ENCODE results near the gene CNPPD1. TPM values are rescaled to one million over a fixed set of nuclear protein-coding genes. Genes with fewer than 3 reads are reported as not detected.

CNPPD1 gene
- 56.6 and 58.5 TPM in 2 replicates for total RNA-seq

GRCh38 chr2:219176818-219177551 lies at the start of gene CNPPD1:
Gene CNPPD1 (minus strand): TSS chr2:219176925. CDS start chr2:219176828, 97 bp downstream.
- H3K27ac Mint-ChIP-seq, result peak within 1 kb of the TSS; percentile 98
- intact Hi-C loops (cut with micrococcal nuclease), result loop anchor here (1.0 to 10.0 kb wide), 12 partner anchors 17 to 780 kb away; partner anchors contain the start of genes ABCB6, CHPF, CTDSP1 and DNAJB2
- H3K4me1 Mint-ChIP-seq (ENCODE audit: low read depth), result peaks cover 38% of the 10 kb centered on the region
- DNase-seq (ENCODE audit: low spot score), result peak; percentile 87
- peaks cover 49% of the 10 kb centered on the region for H3K36me3 Mint-ChIP-seq (ENCODE audit: low read depth)
- H3K9me3 Mint-ChIP-seq, result no peaks in the 10 kb centered on the region
- H3K27me3 Mint-ChIP-seq (ENCODE audit: low read depth), result no peaks in the 10 kb centered on the region
- H3K4me3 Mint-ChIP-seq (ENCODE audit: low read depth), result peak within 1 kb of the TSS; percentile 91

DNA sequence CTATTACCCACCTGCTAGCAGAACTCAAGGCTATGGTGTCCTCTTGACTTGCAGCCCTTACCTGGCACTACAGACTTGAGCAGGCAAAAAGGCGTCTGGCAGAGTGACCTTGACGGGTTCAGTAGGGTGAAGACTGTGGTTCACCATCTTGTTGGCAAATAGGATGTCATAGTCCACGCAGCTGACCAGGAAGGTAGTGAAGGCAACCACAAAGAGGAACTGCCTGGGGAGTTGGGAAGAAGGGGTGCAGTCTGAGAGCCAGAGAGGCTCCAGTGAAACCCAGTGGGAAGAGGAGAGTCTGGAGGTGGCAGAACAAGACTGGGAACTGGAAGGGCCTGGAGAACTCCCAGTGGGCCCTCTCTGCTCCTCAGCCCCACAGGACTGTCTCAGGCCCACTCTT lies 48.6 kb upstream of the CNPPD1 start:
- no peaks in the 10 kb centered on the region for H3K27me3 Mint-ChIP-seq (ENCODE audit: low read depth)
- peaks cover 16% of the 10 kb centered on the region for H3K4me1 Mint-ChIP-seq (ENCODE audit: low read depth)
- DNase-seq (ENCODE audit: low spot score), result no peak
- peaks cover 63% of the 10 kb centered on the region for H3K36me3 Mint-ChIP-seq (ENCODE audit: low read depth)
- intact Hi-C loops (cut with micrococcal nuclease), result no loop called here
- H3K27ac Mint-ChIP-seq, result no peak overlapping the region
- H3K4me3 Mint-ChIP-seq (ENCODE audit: low read depth), result no peak overlapping the region
- H3K9me3 Mint-ChIP-seq, result no peaks in the 10 kb centered on the region

GRCh38 chr2:219223831-219224610 lies 47.3 kb upstream of the CNPPD1 start:
- no peak for DNase-seq (ENCODE audit: low spot score)
- H3K4me3 Mint-ChIP-seq (ENCODE audit: low read depth), result no peak overlapping the region
- intact Hi-C loops (cut with micrococcal nuclease), result no loop called here
- no peak overlapping the region for H3K27ac Mint-ChIP-seq
- no peaks in the 10 kb centered on the region for H3K27me3 Mint-ChIP-seq (ENCODE audit: low read depth)
- H3K36me3 Mint-ChIP-seq (ENCODE audit: low read depth), result peaks cover 68% of the 10 kb centered on the region
- H3K9me3 Mint-ChIP-seq, result no peaks in the 10 kb centered on the region
- H3K4me1 Mint-ChIP-seq (ENCODE audit: low read depth), result peaks cover 18% of the 10 kb centered on the region

DNA sequence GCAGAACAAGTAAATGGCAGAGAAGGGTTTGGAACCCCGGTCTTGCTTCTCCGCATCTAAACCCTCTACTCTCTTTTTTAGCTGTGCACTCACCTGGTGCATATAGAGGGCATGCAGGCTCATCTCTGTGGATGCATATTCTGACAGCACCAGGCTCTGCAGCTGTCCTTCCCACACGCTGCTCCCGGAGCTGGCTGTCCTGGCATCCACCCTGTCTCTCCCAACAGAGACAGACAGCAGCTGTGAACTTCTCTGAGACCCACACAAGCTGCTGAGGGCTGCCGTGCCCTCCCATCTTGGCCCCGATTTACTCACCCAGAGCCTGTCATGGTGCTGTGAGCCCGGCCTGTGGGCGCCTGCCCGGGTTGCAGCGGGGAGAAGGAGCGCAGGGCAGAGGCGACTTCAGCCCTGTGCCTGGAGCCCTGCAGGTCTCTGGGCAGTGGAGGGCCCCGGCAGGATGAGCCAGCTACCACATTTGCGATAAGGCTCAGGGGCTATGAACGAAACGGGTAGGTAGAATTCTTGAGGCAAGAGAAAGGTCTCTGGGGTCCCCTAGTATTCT lies 45.3 kb upstream of the CNPPD1 start:
- H3K9me3 Mint-ChIP-seq, result no peaks in the 10 kb centered on the region
- no peak for DNase-seq (ENCODE audit: low spot score)
- H3K27ac Mint-ChIP-seq, result no peak overlapping the region
- H3K4me3 Mint-ChIP-seq (ENCODE audit: low read depth), result no peak overlapping the region
- H3K36me3 Mint-ChIP-seq (ENCODE audit: low read depth), result peaks cover 65% of the 10 kb centered on the region
- intact Hi-C loops (cut with micrococcal nuclease), result no loop called here
- no peaks in the 10 kb centered on the region for H3K27me3 Mint-ChIP-seq (ENCODE audit: low read depth)
- H3K4me1 Mint-ChIP-seq (ENCODE audit: low read depth), result peaks cover 17% of the 10 kb centered on the region

DNA sequence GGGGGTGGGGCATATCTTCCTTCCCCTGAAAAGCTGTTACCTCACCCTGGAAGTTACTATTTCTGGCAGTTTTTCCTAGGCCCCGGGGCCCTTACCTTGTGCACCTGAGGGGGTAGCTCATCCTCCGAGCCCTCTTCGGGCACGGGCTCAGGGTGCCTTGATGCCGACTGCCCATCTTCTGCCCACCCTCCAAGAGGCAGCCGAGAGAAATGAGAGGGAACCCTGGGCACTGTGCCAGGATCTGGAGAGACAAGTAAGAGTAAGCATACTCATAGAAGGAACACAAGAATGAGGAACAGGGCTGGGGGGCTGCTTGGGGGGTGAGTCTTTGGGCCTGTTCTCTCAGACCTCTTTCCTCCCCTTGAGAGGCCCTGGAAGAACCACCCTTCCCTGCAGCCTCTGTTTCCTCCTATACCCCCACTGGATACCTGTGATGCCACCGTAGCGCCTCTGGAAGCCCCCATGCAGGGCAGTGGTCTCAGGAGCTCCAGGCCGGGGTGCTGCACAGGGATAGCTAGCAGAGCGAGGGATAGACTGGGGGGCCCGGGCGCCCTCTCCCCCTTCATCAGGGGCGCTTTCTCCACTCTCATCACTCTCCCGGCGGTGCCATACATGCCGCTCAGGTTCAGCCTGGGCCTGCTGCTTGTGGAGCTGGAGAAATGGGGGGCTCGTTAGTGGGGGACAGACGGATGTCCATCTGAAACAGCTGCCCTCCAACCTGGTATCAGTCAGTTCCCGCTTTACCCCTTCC lies 44.1 kb upstream of the CNPPD1 start:
- no peaks in the 10 kb centered on the region for H3K9me3 Mint-ChIP-seq
- H3K4me1 Mint-ChIP-seq (ENCODE audit: low read depth), result peaks cover 22% of the 10 kb centered on the region
- no peak for DNase-seq (ENCODE audit: low spot score)
- no peaks in the 10 kb centered on the region for H3K27me3 Mint-ChIP-seq (ENCODE audit: low read depth)
- H3K4me3 Mint-ChIP-seq (ENCODE audit: low read depth), result no peak overlapping the region
- peaks cover 68% of the 10 kb centered on the region for H3K36me3 Mint-ChIP-seq (ENCODE audit: low read depth)
- intact Hi-C loops (cut with micrococcal nuclease), result no loop called here
- H3K27ac Mint-ChIP-seq, result no peak overlapping the region

- DNase-seq (ENCODE audit: low spot score), result no peak
- intact Hi-C loops (cut with micrococcal nuclease), result loop anchor here (1.0 to 2.0 kb wide), 4 partner anchors 9 to 59 kb away; partner anchors contain the start of genes ANKZF1, ATG9A, CNPPD1 and DNAJB2
- H3K4me3 Mint-ChIP-seq (ENCODE audit: low read depth), result no peak overlapping the region
- H3K27me3 Mint-ChIP-seq (ENCODE audit: low read depth), result no peaks in the 10 kb centered on the region
- H3K4me1 Mint-ChIP-seq (ENCODE audit: low read depth), result peaks cover 22% of the 10 kb centered on the region
- no peaks in the 10 kb centered on the region for H3K9me3 Mint-ChIP-seq
- no peak overlapping the region for H3K27ac Mint-ChIP-seq
- peaks cover 68% of the 10 kb centered on the region for H3K36me3 Mint-ChIP-seq (ENCODE audit: low read depth)
Observed at GRCh38 chr2:219219784-219220532, 43.2 kb upstream of the CNPPD1 start.

DNA sequence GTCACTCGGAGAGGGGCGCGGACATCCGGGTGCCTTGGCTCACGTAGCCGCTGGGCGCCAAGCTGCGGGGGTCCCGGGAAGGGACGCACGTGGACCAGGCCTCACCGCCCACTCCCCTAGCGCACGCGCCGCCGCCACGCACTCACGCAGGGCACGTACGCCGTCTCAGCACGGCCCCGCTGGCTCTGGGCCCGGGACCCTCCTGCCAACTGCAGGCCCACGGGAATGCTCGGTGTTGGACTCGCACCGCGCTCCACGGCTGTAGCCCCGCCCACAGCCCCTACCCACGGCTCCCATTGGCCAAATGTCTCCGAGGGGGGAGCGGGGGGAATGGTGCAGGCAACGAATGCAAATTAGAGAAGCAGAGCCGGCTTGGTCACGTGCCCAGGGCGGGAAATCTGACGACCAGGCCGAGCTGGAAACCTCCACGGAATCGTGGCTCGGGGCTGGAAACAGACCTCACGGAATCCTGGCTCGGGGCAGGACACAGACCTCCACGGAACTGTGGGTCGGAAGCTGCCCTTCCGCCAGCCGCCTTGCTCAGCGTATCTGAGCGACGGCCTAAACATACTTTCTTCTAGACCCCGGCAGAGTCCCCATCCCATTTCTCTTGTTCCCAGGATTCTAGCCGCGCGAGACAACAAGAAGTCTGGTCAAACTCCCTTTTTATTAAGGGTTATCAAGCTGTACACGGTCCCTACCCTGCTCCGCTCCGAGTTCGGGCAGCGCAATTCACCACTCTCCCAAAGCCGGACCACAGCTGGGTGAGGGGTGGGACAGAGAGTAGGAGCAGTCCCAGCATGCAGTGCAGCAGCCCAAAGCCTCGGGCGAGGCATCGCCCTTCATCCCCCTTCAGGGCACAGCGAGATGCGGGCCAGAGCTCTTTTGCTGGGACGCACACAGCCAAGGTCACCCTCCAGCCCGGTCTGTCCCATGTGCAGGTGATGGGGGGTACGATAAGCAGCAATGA lies 42.3 kb upstream of the CNPPD1 start, which contains the start of gene ABCB6:
Gene ABCB6 (minus strand): TSS at position 227 of the 970 bp plus-strand sequence. CDS start 285 bp downstream, outside the sequence.
- peak within 1 kb of the TSS; percentile 82 for H3K4me3 Mint-ChIP-seq (ENCODE audit: low read depth)
- peak; percentile 81 for DNase-seq (ENCODE audit: low spot score)
- intact Hi-C loops (cut with micrococcal nuclease), result loop anchor here (1.0 to 2.0 kb wide), 4 partner anchors 10 to 60 kb away; partner anchors contain the start of genes ANKZF1, ATG9A, CNPPD1 and DNAJB2
- peaks cover 22% of the 10 kb centered on the region for H3K4me1 Mint-ChIP-seq (ENCODE audit: low read depth)
- H3K9me3 Mint-ChIP-seq, result no peaks in the 10 kb centered on the region
- H3K27me3 Mint-ChIP-seq (ENCODE audit: low read depth), result no peaks in the 10 kb centered on the region
- H3K27ac Mint-ChIP-seq, result peak within 1 kb of the TSS; percentile 55
- peaks cover 67% of the 10 kb centered on the region for H3K36me3 Mint-ChIP-seq (ENCODE audit: low read depth)

DNA sequence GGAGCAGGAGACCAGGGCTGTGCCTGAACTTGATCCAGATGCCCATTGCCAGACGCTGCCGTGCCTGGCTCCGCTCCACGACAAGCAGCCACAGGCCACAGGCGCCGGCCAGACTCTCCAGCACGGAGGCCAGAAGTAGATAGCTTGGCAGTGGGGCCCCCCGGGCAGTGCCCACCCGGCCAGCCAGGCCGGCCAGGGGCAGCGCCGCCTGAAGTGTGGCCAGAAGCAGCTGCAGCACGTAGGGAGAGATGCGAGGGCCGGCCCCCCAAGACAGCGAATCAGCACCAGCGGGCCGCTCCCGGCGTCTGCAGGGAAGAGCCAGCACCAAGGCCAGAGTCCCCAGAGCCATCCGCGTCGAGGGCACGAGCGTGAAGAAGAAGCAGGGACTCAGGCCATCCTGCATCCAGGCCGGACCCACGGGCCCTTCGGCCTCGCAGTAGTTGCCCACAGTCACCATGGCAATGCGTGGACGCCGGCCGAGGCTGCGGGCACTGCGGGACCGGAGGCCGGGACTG lies 41.5 kb upstream of the CNPPD1 start:
- H3K36me3 Mint-ChIP-seq (ENCODE audit: low read depth), result peaks cover 66% of the 10 kb centered on the region
- no peaks in the 10 kb centered on the region for H3K27me3 Mint-ChIP-seq (ENCODE audit: low read depth)
- peaks cover 22% of the 10 kb centered on the region for H3K4me1 Mint-ChIP-seq (ENCODE audit: low read depth)
- H3K9me3 Mint-ChIP-seq, result no peaks in the 10 kb centered on the region
- intact Hi-C loops (cut with micrococcal nuclease), result loop anchor here (2.0 kb wide), 3 partner anchors 41 to 61 kb away; partner anchors contain the start of genes CNPPD1, DNAJB2 and NHEJ1
- no peak for DNase-seq (ENCODE audit: low spot score)
- H3K27ac Mint-ChIP-seq, result peak overlapping the region; percentile 39
- H3K4me3 Mint-ChIP-seq (ENCODE audit: low read depth), result peak overlapping the region; percentile 82

- H3K4me3 Mint-ChIP-seq (ENCODE audit: low read depth), result peak overlapping the region; percentile 37
- peaks cover 64% of the 10 kb centered on the region for H3K36me3 Mint-ChIP-seq (ENCODE audit: low read depth)
- peaks cover 22% of the 10 kb centered on the region for H3K4me1 Mint-ChIP-seq (ENCODE audit: low read depth)
- intact Hi-C loops (cut with micrococcal nuclease), result no loop called here
- no peak overlapping the region for H3K27ac Mint-ChIP-seq
- no peaks in the 10 kb centered on the region for H3K27me3 Mint-ChIP-seq (ENCODE audit: low read depth)
- DNase-seq (ENCODE audit: low spot score), result no peak
- H3K9me3 Mint-ChIP-seq, result no peaks in the 10 kb centered on the region
Observed at GRCh38 chr2:219216535-219216915, 39.8 kb upstream of the CNPPD1 start.

GRCh38 chr2:219215871-219216534 lies 39.3 kb upstream of the CNPPD1 start:
- Mint-ChIP-seq H3K27ac (no peak overlapping the region), H3K9me3 (no peaks in the 10 kb centered on the region), H3K36me3 (ENCODE audit: low read depth) (peaks cover 65% of the 10 kb centered on the region), H3K4me1 (ENCODE audit: low read depth) (peaks cover 26% of the 10 kb centered on the region), H3K4me3 (ENCODE audit: low read depth) (no peak overlapping the region), H3K27me3 (ENCODE audit: low read depth) (no peaks in the 10 kb centered on the region)
- intact Hi-C loops (cut with micrococcal nuclease), result no loop called here
- DNase-seq (ENCODE audit: low spot score), result no peak
